Stimulated activated naive CD8-positive, alpha-beta T cell treated with anti-CD3 and anti-CD28 coated beads, Interleukin-15, Interleukin-2, amounts not matched to agents 100 ng/mL and 50 ng/mL, for 24 hours (primary cell): ENCODE data around the gene DEGS2.

Source experiments
- H3K27ac Mint-ChIP-seq: one replicate; pipeline ENCODE4 v1.8.0; 2021; ENCODE audit warnings: mild to moderate bottlenecking, mixed read lengths
- H3K27me3 Mint-ChIP-seq: one replicate; pipeline ENCODE4 v1.8.0; 2021; ENCODE audit warnings: mixed read lengths
- H3K36me3 Mint-ChIP-seq: one replicate; pipeline ENCODE4 v1.8.0; 2021; ENCODE audit warnings: low read depth, mixed read lengths
- H3K4me1 Mint-ChIP-seq: one replicate; pipeline ENCODE4 v1.8.0; 2021; ENCODE audit warnings: low read depth, mixed read lengths
- H3K4me3 Mint-ChIP-seq: one replicate; pipeline ENCODE4 v1.8.0; 2021; ENCODE audit warnings: mild to moderate bottlenecking, mixed read lengths
- H3K9me3 Mint-ChIP-seq: one replicate; pipeline ENCODE4 v1.8.0; 2021; ENCODE audit warnings: mixed read lengths

The DEGS2 gene

DNA sequence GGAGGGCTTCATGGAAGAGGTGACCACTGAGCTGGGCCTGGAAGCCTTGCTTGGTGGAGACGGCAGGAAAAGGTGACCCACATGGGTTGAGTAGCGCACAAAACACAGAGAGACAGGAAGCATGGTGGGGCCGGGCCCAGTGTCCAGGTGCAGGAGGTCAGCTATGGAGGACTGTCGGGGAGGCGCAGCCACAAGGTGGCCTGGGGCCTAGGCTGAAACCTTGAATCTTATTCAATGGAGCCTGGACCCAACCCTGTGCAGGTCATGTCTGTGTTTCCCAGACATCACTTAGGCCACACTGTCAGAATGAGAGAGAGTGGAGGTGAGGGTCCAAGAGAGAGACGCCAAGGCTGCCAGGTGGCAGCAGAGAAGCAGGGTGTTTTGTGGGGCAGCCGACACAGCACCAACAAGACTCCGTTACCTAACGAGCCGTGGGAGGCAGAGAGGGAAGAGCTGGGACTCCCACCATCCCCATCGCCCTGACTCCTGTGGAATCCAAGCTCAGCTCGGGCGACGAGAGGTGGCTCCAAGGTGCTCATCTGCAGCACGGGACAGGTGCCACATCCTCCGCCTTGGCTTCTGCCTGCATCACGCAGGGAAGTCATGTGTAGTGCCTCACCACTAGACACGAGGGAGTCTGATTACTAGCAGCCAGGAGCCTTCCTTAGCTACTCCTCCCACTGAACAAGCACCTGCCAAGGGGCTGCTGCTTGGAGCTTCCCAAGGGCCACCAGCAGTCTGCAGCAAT, 38.7 kb downstream of the DEGS2 start:
- H3K27me3 Mint-ChIP-seq = no peaks in the 10 kb centered on the region
- peaks cover 31% of the 10 kb centered on the region for H3K36me3 Mint-ChIP-seq
- H3K27ac Mint-ChIP-seq = peak overlapping the region; percentile 4
- peaks cover 23% of the 10 kb centered on the region for H3K4me1 Mint-ChIP-seq
- no peak overlapping the region for H3K4me3 Mint-ChIP-seq
- no peaks in the 10 kb centered on the region for H3K9me3 Mint-ChIP-seq

DNA sequence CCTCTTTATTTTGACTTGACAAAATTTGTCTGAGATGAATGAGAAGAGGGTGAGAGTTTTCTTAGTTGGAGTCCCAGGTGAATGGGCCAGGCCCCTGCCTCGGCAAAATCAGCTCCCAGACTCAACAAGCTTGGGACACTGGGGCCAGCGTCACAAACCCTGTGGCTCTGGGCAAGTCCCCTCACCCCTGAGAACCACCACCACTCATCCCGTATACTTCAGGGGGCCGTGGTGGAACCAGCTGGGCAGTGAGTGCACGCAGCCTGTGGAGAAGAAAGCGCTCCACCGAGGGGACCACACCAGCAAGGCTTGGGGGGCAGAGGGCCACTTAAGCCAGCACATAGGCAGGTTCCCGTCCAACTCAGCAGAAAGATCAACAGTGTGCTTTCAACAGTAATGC, 40.2 kb downstream of the DEGS2 start:
- Mint-ChIP-seq H3K27ac (peak overlapping the region; percentile 75), H3K9me3 (no peaks in the 10 kb centered on the region), H3K4me3 (no peak overlapping the region), H3K36me3 (peaks cover 23% of the 10 kb centered on the region), H3K27me3 (no peaks in the 10 kb centered on the region), H3K4me1 (peaks cover 23% of the 10 kb centered on the region)

DNA sequence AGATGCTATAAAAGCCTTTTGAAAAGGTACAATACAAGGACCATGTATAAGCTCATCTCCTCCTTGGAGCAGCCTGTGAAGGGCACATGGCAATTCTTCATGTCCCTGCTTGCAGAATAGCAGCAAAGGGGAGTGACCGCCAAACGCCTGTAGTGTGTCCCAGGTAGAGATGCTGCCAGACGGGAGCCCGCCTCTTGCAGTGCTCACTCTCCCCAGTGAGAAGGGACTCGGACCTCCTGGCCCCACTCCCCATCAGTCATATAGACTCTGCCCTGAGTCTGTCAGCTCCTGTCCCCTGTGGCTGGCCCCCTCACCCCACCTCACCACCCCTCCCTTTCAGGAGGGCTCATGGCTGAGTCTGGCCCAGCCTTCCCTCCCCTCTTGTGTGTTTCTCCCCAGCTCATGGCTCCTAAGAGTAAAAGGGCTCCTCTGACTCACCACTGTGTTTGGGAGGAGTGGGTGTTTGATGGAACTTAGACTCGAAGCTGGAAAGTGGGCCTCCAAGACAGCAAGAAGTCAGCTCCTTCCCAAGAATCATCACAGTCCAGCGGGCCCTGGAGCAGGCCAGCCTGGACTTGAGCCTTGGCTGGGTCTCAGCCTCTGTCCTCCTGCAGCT, 40.9 kb downstream of the DEGS2 start:
- peaks cover 20% of the 10 kb centered on the region for H3K36me3 Mint-ChIP-seq
- H3K27ac Mint-ChIP-seq = peak overlapping the region; percentile 75
- no peak overlapping the region for H3K4me3 Mint-ChIP-seq
- peaks cover 23% of the 10 kb centered on the region for H3K4me1 Mint-ChIP-seq
- no peaks in the 10 kb centered on the region for H3K27me3 Mint-ChIP-seq
- no peaks in the 10 kb centered on the region for H3K9me3 Mint-ChIP-seq

DNA sequence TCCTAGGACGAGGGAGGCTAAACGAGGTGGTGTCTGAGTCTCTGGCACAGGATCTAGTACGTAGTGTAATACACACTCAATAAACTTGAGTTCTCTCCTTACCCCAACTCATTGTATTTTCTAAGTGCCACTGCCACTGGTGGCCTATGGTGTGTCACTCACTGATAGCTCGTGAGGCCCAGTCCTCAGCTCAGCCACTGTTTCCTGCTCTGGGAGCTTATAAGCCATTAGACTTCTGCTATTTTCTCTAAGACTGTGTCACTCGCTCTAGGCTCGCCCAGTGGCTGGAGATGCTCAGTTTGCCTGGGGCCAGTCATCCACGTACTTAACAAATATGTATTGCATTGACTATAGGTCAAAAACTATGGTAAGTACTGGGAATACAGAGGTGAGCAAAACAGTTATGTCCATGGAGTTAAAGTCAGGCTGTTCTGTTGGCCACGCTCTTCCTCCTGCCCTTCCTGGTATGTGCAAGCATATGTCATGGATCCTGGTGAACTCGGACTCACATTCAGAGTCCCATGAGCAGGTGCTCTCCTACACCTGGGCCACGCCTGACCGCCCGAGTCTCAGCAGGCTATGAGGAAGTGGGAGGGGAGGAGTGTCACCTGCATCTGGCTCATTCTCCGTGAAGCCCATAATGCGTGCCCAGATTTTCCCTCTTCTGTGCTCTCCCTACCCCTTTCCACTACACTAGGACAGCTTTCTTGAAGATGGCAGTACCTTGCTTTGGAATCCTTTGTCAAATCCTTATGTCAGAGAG, 41.6 kb downstream of the DEGS2 start:
- Mint-ChIP-seq H3K4me1 (peaks cover 24% of the 10 kb centered on the region), H3K9me3 (no peaks in the 10 kb centered on the region), H3K4me3 (no peak overlapping the region), H3K27me3 (no peaks in the 10 kb centered on the region), H3K27ac (peak overlapping the region; percentile 77), H3K36me3 (peaks cover 16% of the 10 kb centered on the region)

DNA sequence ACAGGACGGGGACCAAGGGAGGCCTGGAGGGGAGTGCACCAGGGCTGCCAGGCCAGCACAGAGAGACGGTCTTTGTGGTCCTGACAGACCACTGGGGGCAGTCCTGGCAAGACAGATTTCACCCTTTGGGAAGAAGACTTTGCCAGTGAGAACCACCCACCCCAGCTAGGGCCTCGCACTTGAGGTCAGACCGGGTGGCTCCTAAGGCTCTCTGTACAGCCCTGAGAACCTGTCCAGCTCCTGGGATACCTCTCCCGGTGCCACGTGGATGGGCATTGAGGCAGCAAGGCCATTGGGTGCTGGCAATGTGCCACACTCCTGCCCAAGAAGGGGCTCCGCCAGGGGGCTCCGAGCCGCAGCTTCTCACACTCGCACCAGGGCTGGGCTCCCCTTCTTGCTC, 42.4 kb downstream of the DEGS2 start:
- no peak overlapping the region for H3K4me3 Mint-ChIP-seq
- H3K36me3 Mint-ChIP-seq = peaks cover 20% of the 10 kb centered on the region
- H3K4me1 Mint-ChIP-seq = peaks cover 29% of the 10 kb centered on the region
- H3K27ac Mint-ChIP-seq = no peak overlapping the region
- no peaks in the 10 kb centered on the region for H3K27me3 Mint-ChIP-seq
- no peaks in the 10 kb centered on the region for H3K9me3 Mint-ChIP-seq

DNA sequence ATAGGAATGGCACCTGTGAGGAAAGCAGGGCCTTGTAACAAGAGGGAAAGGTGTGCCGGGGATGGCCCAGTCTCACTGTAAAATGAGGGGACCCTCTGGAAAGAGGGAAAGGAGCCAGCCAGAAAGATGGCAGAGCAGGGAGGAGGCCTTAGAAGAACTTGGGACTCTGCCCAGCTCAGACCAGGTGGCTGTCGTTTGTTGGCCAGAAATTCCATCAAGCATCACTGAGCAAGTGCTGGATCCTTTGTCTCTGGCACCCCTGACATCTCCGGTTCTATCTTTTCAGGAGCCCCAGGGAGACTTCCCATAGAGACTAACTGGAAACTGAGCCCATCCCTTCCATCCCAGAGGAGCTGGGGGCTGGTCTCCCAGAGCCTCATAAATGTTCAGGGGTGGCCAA, 43.3 kb downstream of the DEGS2 start:
- H3K4me3 Mint-ChIP-seq = no peak overlapping the region
- no peaks in the 10 kb centered on the region for H3K27me3 Mint-ChIP-seq
- peaks cover 29% of the 10 kb centered on the region for H3K4me1 Mint-ChIP-seq
- H3K9me3 Mint-ChIP-seq = no peaks in the 10 kb centered on the region
- peaks cover 20% of the 10 kb centered on the region for H3K36me3 Mint-ChIP-seq
- H3K27ac Mint-ChIP-seq = peak overlapping the region; percentile 49

DNA sequence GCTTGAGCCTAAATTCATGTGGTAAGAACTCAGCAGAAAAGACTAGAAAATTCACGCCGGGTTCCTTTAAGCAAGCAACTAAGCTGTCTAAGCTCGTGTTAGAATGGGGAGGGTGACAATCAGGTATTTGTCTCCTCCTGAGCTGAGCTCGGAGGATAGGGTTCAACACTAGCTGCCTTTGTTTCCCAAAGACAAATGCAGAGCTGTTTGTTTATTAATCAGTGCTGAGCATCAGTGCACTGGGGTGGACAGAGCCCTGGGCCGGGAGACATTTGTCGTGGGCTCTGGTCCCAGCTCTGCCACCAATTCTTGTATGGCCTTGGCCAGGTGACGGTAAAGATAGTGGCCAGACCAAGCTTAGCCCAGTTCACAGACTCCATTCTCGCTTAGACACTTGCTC, 43.7 kb downstream of the DEGS2 start:
- Mint-ChIP-seq H3K4me1 (peaks cover 29% of the 10 kb centered on the region), H3K27me3 (no peaks in the 10 kb centered on the region), H3K9me3 (no peaks in the 10 kb centered on the region), H3K4me3 (no peak overlapping the region), H3K27ac (peak overlapping the region; percentile 38), H3K36me3 (peaks cover 20% of the 10 kb centered on the region)

DNA sequence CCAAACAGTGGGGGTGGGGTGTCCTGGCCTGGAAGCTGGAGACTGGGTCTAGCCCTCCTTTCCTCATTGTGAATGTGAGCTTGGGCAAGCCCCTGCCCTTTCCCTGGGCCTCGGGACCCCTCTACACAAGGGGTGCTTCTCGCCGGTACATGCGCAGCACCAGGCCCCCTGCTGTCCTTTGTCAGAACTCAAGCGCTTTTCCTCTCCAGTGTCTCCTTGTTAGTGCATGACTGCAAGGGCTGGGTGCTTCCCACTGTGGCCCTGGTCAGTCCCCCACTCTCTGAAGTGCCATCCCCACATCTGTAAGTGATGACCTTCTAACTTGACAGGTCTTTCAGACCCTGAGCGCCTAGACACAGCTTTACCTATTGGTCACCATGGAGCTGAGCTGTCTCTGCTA, 44.2 kb downstream of the DEGS2 start:
- H3K4me1 Mint-ChIP-seq = peaks cover 29% of the 10 kb centered on the region
- H3K4me3 Mint-ChIP-seq = no peak overlapping the region
- peaks cover 16% of the 10 kb centered on the region for H3K36me3 Mint-ChIP-seq
- H3K27me3 Mint-ChIP-seq = no peaks in the 10 kb centered on the region
- H3K9me3 Mint-ChIP-seq = no peaks in the 10 kb centered on the region
- peak overlapping the region; percentile 38 for H3K27ac Mint-ChIP-seq

DNA sequence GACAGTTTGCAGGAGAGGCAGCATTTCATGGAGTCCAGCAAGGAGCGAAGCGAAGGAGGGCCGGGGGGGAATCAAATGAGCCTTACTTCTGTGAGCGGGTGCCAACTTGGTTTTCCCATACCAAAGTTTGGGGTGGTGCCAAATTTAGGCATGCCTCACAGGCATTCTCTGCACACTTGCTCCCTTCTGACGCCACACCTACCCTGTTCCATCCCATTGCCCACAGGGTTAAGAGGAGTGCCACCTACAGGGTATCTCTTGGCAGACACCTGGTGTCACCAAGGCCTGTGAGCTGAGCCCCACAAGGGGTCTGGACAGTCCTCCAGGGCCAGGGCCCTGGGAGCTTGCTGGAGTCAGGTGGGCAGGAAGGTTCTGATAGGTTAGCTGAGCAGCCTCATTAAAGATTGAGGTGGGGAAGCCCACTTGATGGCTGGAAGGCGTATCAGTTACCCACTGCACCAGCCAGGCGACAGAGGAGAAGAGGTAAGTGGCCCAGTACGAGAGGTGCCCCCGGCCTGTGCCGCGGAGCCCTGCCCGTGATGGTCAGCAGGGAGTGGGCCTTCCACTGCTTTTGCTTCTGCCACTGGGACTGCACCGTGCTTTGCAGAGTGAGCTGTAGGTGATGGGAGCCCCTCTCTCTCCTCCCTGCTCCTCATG, 45.2 kb downstream of the DEGS2 start:
- no peak overlapping the region for H3K4me3 Mint-ChIP-seq
- H3K27ac Mint-ChIP-seq = peak overlapping the region; percentile 61

DNA sequence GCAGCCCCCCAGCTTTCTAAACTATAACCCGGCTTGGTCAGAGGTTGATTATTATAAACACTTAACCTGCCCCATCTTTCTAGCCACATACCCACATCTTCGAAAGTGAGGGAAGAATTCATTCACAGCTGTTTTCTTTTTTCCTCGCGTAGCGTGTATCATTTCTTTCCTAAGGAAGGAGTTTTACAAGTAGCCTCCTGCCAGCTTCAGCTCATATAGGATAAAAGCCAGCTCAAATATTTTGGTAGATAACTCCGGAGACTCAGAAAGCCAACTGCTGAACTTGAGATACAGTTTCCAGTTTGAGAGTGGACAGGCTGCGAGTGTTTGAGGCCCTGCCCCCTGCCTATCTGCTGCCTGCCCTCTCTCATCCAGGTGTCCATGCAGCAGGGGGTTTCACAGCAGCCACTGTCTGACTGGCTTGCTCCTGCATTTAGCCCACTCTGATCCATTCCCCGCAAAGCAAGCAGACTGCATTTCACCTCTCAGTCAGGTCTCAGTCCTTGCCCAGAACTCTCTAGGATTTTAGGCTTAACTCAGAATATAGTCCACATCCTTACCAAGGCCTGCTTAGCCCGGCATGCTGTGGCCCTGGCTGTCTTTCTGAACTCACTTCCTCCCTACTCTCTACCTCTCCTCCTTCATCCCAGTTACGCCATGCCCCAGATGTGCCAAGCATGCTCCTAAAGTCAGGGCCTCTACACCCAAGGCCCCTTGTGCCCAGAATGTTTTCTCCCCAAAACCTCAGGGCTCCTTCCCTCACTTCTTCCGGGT, 47.3 kb downstream of the DEGS2 start:
- H3K27me3 Mint-ChIP-seq = no peaks in the 10 kb centered on the region
- H3K9me3 Mint-ChIP-seq = no peaks in the 10 kb centered on the region
- H3K4me1 Mint-ChIP-seq = peaks cover 36% of the 10 kb centered on the region
- peaks cover 37% of the 10 kb centered on the region for H3K36me3 Mint-ChIP-seq
- H3K27ac Mint-ChIP-seq = peak overlapping the region; percentile 65
- no peak overlapping the region for H3K4me3 Mint-ChIP-seq

More for the DNA sequence above, 45.2 kb downstream of the DEGS2 start:
- Mint-ChIP-seq H3K9me3 (no peaks in the 10 kb centered on the region), H3K36me3 (peaks cover 21% of the 10 kb centered on the region), H3K4me1 (peaks cover 33% of the 10 kb centered on the region), H3K27me3 (no peaks in the 10 kb centered on the region)

DNA sequence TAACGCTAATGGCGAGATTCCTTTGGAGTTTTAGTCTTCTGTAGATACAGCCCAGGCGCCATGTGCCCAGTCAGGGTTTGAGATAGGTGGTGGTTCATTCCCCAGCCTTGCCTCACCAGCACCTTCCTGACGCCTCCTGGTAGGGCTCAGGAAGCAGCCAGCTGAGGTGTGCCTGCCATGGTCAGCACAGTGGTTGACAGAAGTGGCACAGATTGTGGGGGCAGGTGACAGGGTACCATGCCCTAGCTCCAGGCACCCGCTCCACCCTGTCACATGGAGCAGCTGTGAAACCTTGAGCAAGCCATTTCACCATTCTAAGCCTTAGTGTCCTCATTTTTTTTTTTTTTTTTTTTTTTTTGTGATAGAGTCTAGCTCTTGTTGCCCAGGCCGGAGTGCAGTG, 48.6 kb downstream of the DEGS2 start:
- Mint-ChIP-seq H3K27ac (no peak overlapping the region), H3K4me3 (no peak overlapping the region), H3K4me1 (peaks cover 45% of the 10 kb centered on the region), H3K27me3 (no peaks in the 10 kb centered on the region), H3K9me3 (no peaks in the 10 kb centered on the region), H3K36me3 (peaks cover 45% of the 10 kb centered on the region)

DNA sequence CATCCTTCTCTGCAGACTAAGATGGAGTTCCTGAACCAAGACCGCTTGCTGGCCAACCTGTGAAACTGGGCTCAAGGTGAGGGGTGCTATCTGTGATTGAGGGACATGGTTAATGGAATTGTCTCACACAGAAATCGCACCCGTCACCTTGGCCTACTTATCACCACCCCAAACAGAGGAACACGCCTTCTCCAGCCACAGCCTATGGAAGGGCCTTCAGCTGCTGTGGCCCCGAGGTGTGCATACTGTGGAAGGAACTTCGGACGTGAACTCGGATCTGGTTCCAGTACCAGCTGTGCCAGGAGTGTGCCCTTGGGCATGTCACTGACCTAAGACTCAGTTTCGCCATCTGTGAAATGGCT, 49.9 kb downstream of the DEGS2 start:
- Mint-ChIP-seq H3K4me1 (peaks cover 58% of the 10 kb centered on the region), H3K9me3 (no peaks in the 10 kb centered on the region), H3K27me3 (no peaks in the 10 kb centered on the region), H3K27ac (peak overlapping the region; percentile 86), H3K36me3 (peaks cover 47% of the 10 kb centered on the region), H3K4me3 (no peak overlapping the region)

DNA sequence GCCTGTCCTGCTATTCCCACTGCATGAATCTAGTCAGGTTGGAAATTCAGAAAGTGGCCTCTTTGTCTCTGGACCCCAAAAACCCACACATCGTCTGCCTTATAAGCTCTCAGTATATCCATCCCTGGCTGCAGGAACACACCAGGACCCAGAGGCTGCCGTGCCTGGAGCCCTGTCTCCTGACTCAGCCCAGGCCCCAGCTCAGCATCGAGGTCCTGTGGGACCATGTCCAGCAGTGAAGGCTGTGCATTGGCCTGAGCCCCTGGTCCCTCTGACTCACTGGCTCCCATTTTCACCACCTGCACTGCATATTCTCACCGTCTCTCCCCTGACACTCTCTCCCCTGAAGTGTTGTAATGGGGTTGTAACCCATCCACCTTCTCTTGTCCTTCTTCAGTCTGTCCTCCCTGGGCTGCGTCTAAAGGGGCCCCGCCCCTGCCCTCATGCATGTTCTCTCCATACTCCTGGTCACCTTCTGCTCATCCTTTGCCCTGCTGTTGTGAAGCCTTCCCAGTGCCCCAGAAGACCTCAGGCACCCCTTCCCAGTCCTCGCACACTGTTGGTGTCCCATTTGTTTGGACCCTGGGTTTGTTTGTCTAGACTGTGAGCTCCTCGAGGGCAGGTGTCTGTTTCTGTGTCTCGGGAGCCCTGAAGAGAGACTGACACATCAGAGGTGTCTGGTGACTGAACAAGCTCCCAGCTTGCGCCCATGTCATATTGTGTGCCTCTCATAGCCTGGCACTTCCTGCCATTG, 50.4 kb downstream of the DEGS2 start:
- peaks cover 63% of the 10 kb centered on the region for H3K4me1 Mint-ChIP-seq
- no peaks in the 10 kb centered on the region for H3K27me3 Mint-ChIP-seq
- peak overlapping the region; percentile 86 for H3K27ac Mint-ChIP-seq
- no peak overlapping the region for H3K4me3 Mint-ChIP-seq
- no peaks in the 10 kb centered on the region for H3K9me3 Mint-ChIP-seq
- peaks cover 52% of the 10 kb centered on the region for H3K36me3 Mint-ChIP-seq
